CD4-positive, CD25-positive, alpha-beta regulatory T cell (primary cell): ENCODE measurements around the gene ANAPC15. TPM values are rescaled to one million over a fixed set of nuclear protein-coding genes. Genes with fewer than 3 reads are reported as not detected.

ENCODE experiments used
- ATAC-seq, 2 donors: fragments of 150-1000 bp; cut with Tn5 transposase; one replicate each; pipeline ENCODE4 v1.10.0; 2021; ENCODE audit warnings: low read depth in 2 of 2, moderate number of reproducible peaks in 2 of 2, moderate library complexity in 1 of 2
- DNase-seq, 3 donors: peaks; one replicate each; pipeline versions ENCODE4 v3.0.0 to v3.0.0-alpha.2; 2012 to 2022; ENCODE audit warnings: mixed read lengths in 1 of 3
- H3K27ac ChIP-seq: one replicate; pipeline ENCODE4 v1.7.0; 2013; ENCODE audit warnings: mild to moderate bottlenecking, low read length; ENCODE audit not compliant: insufficient read depth, poor library complexity, severe bottlenecking
- H3K27me3 ChIP-seq: one replicate; pipeline ENCODE4 v1.7.0; 2013; ENCODE audit warnings: low read length; ENCODE audit not compliant: control insufficient read depth, insufficient read depth
- H3K36me3 ChIP-seq: one replicate; pipeline ENCODE4 v1.7.0; 2013; ENCODE audit warnings: mild to moderate bottlenecking, low read length, moderate library complexity; ENCODE audit not compliant: control insufficient read depth, insufficient read depth
- H3K4me1 ChIP-seq: 2 replicates; pipeline ENCODE4 v1.7.0; 2013; ENCODE audit warnings: mild to moderate bottlenecking, low read length; ENCODE audit not compliant: insufficient read depth, control insufficient read depth, poor library complexity, severe bottlenecking
- H3K4me3 ChIP-seq: one replicate; pipeline ENCODE4 v1.7.0; 2013; ENCODE audit warnings: low read depth, mild to moderate bottlenecking, low read length, moderate library complexity
- H3K9me3 ChIP-seq, 2 experiments: 1 replicate in 1 of 2; 2 replicates in 1 of 2; pipeline ENCODE4 v1.7.0; 2013; ENCODE audit warnings: low read length in 2 of 2, mild to moderate bottlenecking in 1 of 2, moderate library complexity in 1 of 2; ENCODE audit not compliant: control insufficient read depth in 2 of 2
- H3K27ac Mint-ChIP-seq, 3 donors: one replicate each; pipeline ENCODE4 v1.8.0; 2020 to 2022; ENCODE audit warnings: mild to moderate bottlenecking in 3 of 3, mixed read lengths in 3 of 3, moderate library complexity in 2 of 3
- H3K27me3 Mint-ChIP-seq: one replicate; pipeline ENCODE4 v1.8.0; 2022; ENCODE audit warnings: mild to moderate bottlenecking, mixed read lengths
- H3K36me3 Mint-ChIP-seq: one replicate; pipeline ENCODE4 v1.8.0; 2020; ENCODE audit warnings: mixed read lengths
- H3K4me1 Mint-ChIP-seq, 4 donors: one replicate each; pipeline ENCODE4 v1.8.0; 2020 to 2022; ENCODE audit warnings: mixed read lengths in 4 of 4, mild to moderate bottlenecking in 1 of 4
- H3K4me3 Mint-ChIP-seq, 4 donors: one replicate each; pipeline ENCODE4 v1.8.0; 2020 to 2022; ENCODE audit warnings: mild to moderate bottlenecking in 4 of 4, mixed read lengths in 4 of 4, moderate library complexity in 3 of 4
- H3K9me3 Mint-ChIP-seq, 7 donors: one replicate each; pipeline ENCODE4 v1.8.0; 2020 to 2022; ENCODE audit warnings: mixed read lengths in 7 of 7, mild to moderate bottlenecking in 3 of 7, moderate library complexity in 2 of 7
- polyA plus RNA-seq, 4 donors: library from polyadenylated mRNA; unstranded; fragments of 300-500 nt; fragmentation: Illumina TruSeq; gene quantifications; one replicate each; pipeline ENCODE4 v1.2.3, GENCODE V29; 2021
- total RNA-seq: library from RNA; stranded (reverse); gene quantifications from one replicate; pipeline ENCODE4 v1.2.3, GENCODE V29; 2022

The ANAPC15 gene
- total and polyA plus RNA-seq, 5 donors from 2014 or later, result 46.3 to 103 (median 96.7) TPM

DNA sequence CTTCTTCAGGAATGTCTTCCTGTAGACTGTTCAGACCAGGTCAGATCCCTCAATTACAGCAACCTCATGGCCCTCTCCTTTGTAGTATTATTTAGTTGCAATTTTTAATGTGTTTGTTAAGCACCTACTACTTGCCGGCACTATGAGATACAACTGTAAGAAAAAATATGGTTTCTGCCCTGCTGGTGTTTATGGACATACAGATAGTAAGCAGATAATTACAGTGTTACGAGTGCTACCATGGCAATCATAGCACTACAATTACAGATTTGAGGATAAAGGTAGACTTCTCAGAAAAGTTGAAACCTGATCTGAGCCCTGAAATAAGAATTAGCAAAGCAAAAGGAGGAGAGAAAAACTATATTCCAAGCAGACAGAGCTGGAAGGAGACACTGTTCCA lies 29.1 kb downstream of the ANAPC15 start:
- peaks cover 13% of the 10 kb centered on the region for H3K36me3 ChIP-seq
- DNase-seq (no peak), ATAC-seq (no peak)
- H3K9me3 Mint-ChIP-seq, result no peaks in the 10 kb centered on the region
- no peak overlapping the region for H3K4me3 Mint-ChIP-seq
- H3K4me1 ChIP-seq, result peaks cover 17% of the 10 kb centered on the region
- peak overlapping the region; percentile 6 to 99 (median 44) for H3K27ac Mint-ChIP-seq
- H3K4me3 ChIP-seq, result no peak overlapping the region
- H3K36me3 Mint-ChIP-seq, result peaks cover 10% of the 10 kb centered on the region
- no peaks in the 10 kb centered on the region for H3K9me3 ChIP-seq
- no peak overlapping the region for H3K27ac ChIP-seq
- H3K27me3 Mint-ChIP-seq, result no peaks in the 10 kb centered on the region
- peaks cover 23 to 45% (median 37%) of the 10 kb centered on the region in 4 donors for H3K4me1 Mint-ChIP-seq
- no peaks in the 10 kb centered on the region for H3K27me3 ChIP-seq

GRCh38 chr11:72081821-72082453 lies 30.6 kb downstream of the ANAPC15 start:
- Mint-ChIP-seq H3K27me3 (no peaks in the 10 kb centered on the region), H3K27ac (peak overlapping the region; percentile 89 to 99 (median 99)), H3K9me3 (no peaks in the 10 kb centered on the region), H3K4me3 (peak overlapping the region; percentile 55 to 95 (median 83)), H3K36me3 (peaks cover 12% of the 10 kb centered on the region), H3K4me1 (peaks cover 27 to 55% (median 44%) of the 10 kb centered on the region in 4 donors)
- Histone ChIP-seq H3K27ac (peak overlapping the region; percentile 91), H3K36me3 (peaks cover 3% of the 10 kb centered on the region), H3K9me3 (no peaks in the 10 kb centered on the region), H3K4me1 (peaks cover 17% of the 10 kb centered on the region), H3K4me3 (no peak overlapping the region), H3K27me3 (no peaks in the 10 kb centered on the region)
- DNase-seq (no peak), ATAC-seq (no peak)

- H3K36me3 ChIP-seq, result peaks cover 3% of the 10 kb centered on the region
- H3K27me3 ChIP-seq, result no peaks in the 10 kb centered on the region
- H3K27ac ChIP-seq, result peak overlapping the region; percentile 91
- peaks cover 28 to 56% (median 46%) of the 10 kb centered on the region in 4 donors for H3K4me1 Mint-ChIP-seq
- no peaks in the 10 kb centered on the region for H3K9me3 Mint-ChIP-seq
- peaks cover 17% of the 10 kb centered on the region for H3K4me1 ChIP-seq
- H3K4me3 Mint-ChIP-seq, result peak overlapping the region; percentile 81 to 96 (median 92)
- no peak for ATAC-seq
- peaks cover 11% of the 10 kb centered on the region for H3K36me3 Mint-ChIP-seq
- H3K27me3 Mint-ChIP-seq, result no peaks in the 10 kb centered on the region
- no peak for DNase-seq
- H3K9me3 ChIP-seq, result no peaks in the 10 kb centered on the region
- H3K27ac Mint-ChIP-seq, result peak overlapping the region; percentile 98 to 99 (median 99)
- peak overlapping the region; percentile 63 for H3K4me3 ChIP-seq
These were observed 31.3 kb downstream of the ANAPC15 start for GRCh38 chr11:72081184-72081644.

DNA sequence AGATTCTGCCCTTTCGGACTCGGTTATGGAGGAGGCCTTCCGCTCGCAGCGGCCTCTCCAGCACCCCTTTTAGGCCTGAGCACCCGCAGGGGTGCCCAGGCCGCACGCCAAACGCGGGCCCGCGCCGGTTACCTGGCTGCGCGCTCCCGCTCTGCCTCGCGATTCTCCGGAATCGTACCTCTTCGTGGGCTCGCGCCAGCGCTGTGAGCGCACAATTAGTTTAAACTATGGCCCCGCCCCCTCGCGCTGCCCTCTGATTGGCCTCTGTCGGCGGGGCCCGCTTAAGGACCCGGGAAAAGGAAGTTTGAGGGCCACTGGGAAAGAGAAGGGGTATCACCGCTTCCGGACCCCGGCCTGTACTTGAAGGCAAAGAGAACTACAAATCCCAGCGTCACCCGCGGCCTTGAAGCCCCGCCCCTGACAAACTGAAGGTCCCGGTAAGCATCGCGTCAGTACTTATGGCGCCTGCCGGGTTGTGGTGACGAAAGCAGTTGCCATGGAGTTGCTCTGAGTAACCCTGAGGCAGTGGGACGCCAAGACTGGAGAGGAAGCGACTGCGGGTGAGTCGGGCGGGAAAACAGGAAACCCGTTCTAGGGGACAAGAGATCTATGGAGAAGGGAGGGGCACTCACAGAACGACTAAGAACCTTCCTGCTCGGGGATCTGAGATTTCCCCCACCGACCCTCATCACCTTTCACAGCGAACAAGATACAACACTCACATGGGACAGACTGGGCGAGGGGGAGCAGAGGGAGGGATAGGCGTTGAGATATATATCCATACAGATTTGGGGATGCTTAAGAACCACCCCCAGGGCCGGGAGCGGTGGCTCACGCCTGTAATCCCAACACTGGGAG lies 31.9 kb downstream of the ANAPC15 start, which contains the start of the genes LRRC51 and NUMA1:
Gene LRRC51 (plus strand): TSS at position 525 of the 858 bp plus-strand sequence. CDS start 8,234 bp downstream, outside the sequence.
Gene NUMA1 (minus strand): TSS at position 217 of the 858 bp plus-strand sequence. CDS start 44,599 bp downstream, outside the sequence.
- H3K9me3 Mint-ChIP-seq, result no peaks in the 10 kb centered on the region
- DNase-seq, result peak; percentile 99 to 100 (median 99)
- Histone ChIP-seq H3K4me1 (peaks cover 17% of the 10 kb centered on the region), H3K27ac (peak within 1 kb of the TSS; percentile 91), H3K9me3 (no peaks in the 10 kb centered on the region), H3K4me3 (peak within 1 kb of the TSS; percentile 86), H3K36me3 (peaks cover 3% of the 10 kb centered on the region), H3K27me3 (no peaks in the 10 kb centered on the region)
- peak within 1 kb of the TSS; percentile 98 to 99 (median 99) for H3K27ac Mint-ChIP-seq
- H3K36me3 Mint-ChIP-seq, result peaks cover 10% of the 10 kb centered on the region
- H3K27me3 Mint-ChIP-seq, result no peaks in the 10 kb centered on the region
- H3K4me3 Mint-ChIP-seq, result peak within 1 kb of the TSS; percentile 81 to 96 (median 92)
- peaks cover 26 to 60% (median 50%) of the 10 kb centered on the region in 4 donors for H3K4me1 Mint-ChIP-seq
- peak; percentile 92 to 93 for ATAC-seq

- H3K9me3 Mint-ChIP-seq, result no peaks in the 10 kb centered on the region
- H3K27ac Mint-ChIP-seq, result peak overlapping the region; percentile 98 to 99 (median 99)
- no peaks in the 10 kb centered on the region for H3K27me3 Mint-ChIP-seq
- Histone ChIP-seq H3K27ac (peak overlapping the region; percentile 91), H3K9me3 (no peaks in the 10 kb centered on the region), H3K4me1 (peaks cover 17% of the 10 kb centered on the region), H3K36me3 (no peaks in the 10 kb centered on the region), H3K27me3 (no peaks in the 10 kb centered on the region), H3K4me3 (peak overlapping the region; percentile 86)
- ATAC-seq (no peak), DNase-seq (peak in 2 of 3 donors; percentile 28 to 58)
- H3K4me1 Mint-ChIP-seq, result peaks cover 31 to 67% (median 55%) of the 10 kb centered on the region in 4 donors
- H3K36me3 Mint-ChIP-seq, result peaks cover 10% of the 10 kb centered on the region
- peak overlapping the region; percentile 81 to 96 (median 92) for H3K4me3 Mint-ChIP-seq
These were observed 32.6 kb downstream of the ANAPC15 start for GRCh38 chr11:72079819-72080325.

GRCh38 chr11:72078477-72078876 lies 34.0 kb downstream of the ANAPC15 start:
- no peak for ATAC-seq
- Mint-ChIP-seq H3K27me3 (peaks cover 4% of the 10 kb centered on the region), H3K36me3 (peaks cover 12% of the 10 kb centered on the region), H3K4me1 (peaks cover 30 to 75% (median 54%) of the 10 kb centered on the region in 4 donors), H3K9me3 (no peaks in the 10 kb centered on the region), H3K4me3 (peak overlapping the region; percentile 50 to 80 (median 51)), H3K27ac (peak overlapping the region in 2 of 3 donors; percentile 87 to 99)
- Histone ChIP-seq H3K27ac (no peak overlapping the region), H3K27me3 (no peaks in the 10 kb centered on the region), H3K4me1 (peaks cover 17% of the 10 kb centered on the region), H3K4me3 (no peak overlapping the region), H3K36me3 (no peaks in the 10 kb centered on the region), H3K9me3 (no peaks in the 10 kb centered on the region)
- no peak for DNase-seq

- peaks cover 20 to 73% (median 53%) of the 10 kb centered on the region in 4 donors for H3K4me1 Mint-ChIP-seq
- H3K4me3 ChIP-seq, result no peak overlapping the region
- H3K9me3 Mint-ChIP-seq, result no peaks in the 10 kb centered on the region
- no peaks in the 10 kb centered on the region for H3K27me3 ChIP-seq
- H3K36me3 Mint-ChIP-seq, result peaks cover 15% of the 10 kb centered on the region
- no peak for ATAC-seq
- H3K9me3 ChIP-seq, result no peaks in the 10 kb centered on the region
- peak overlapping the region in 1 of 4 donors; percentile 26 for H3K4me3 Mint-ChIP-seq
- no peak overlapping the region for H3K27ac ChIP-seq
- no peaks in the 10 kb centered on the region for H3K36me3 ChIP-seq
- peaks cover 4% of the 10 kb centered on the region for H3K27me3 Mint-ChIP-seq
- peaks cover 17% of the 10 kb centered on the region for H3K4me1 ChIP-seq
- no peak for DNase-seq
- peak overlapping the region in 2 of 3 donors; percentile 43 to 52 for H3K27ac Mint-ChIP-seq
These were observed 36.7 kb downstream of the ANAPC15 start for GRCh38 chr11:72075756-72076155.
